ENCODE results near the gene NDOR1. TPM values are rescaled to one million over a fixed set of nuclear protein-coding genes. Genes with fewer than 3 reads are reported as not detected.

Gene NDOR1
- total RNA-seq, 1 donor from 2014 or later = 22.4 TPM

DNA sequence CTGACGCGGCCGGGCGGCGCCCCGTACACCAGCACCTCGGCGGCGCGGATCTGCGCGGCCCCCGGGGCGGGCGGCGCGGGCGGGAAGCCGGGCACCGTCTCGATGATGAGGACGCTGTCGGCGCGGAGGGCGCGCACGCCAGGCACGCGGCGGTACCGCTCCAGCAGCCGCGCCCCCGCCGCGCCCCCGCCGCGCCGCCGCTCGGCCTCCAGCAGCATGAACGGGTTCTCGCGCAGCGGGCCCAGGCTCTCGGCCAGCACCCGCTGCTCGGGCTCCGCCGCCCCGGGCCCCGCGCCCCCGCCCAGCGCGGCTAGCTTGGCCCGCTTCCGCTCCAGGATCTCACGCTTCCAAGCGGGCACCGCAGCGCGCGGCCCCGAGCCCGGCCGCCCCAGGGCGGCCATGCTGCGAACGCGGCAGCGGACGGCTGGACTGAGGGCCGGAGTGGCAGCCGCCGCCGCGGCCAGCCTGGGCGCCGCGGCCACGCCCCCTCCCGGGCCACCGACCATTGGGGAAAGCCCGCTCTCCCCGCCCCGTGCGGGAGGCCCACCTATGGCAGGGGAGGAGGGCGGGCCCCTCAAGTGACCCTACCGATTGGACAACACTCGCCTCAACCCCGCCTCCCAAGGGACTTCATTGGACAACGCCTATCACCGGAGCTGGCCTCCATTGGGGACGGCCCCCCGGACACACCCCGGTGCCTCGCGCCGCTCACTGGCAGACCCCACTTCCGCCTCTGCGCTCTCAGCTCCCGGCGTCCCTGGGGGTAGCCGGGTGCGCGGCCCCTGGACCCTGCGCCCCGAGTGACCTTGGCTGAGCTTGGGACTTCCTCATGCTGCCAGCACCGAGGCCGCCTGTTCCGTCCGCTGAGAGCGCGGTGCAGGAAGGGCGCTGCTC lies 4.9 kb upstream of the NDOR1 start, which contains the start of gene TPRN:
Gene TPRN, minus strand, starts transcription at position 431 of the 894 bp plus-strand sequence. Its CDS starts 30 bp downstream, at position 401.
- no peaks in the 10 kb centered on the region for H3K27me3 Mint-ChIP-seq (ENCODE audit: low read depth)

DNA sequence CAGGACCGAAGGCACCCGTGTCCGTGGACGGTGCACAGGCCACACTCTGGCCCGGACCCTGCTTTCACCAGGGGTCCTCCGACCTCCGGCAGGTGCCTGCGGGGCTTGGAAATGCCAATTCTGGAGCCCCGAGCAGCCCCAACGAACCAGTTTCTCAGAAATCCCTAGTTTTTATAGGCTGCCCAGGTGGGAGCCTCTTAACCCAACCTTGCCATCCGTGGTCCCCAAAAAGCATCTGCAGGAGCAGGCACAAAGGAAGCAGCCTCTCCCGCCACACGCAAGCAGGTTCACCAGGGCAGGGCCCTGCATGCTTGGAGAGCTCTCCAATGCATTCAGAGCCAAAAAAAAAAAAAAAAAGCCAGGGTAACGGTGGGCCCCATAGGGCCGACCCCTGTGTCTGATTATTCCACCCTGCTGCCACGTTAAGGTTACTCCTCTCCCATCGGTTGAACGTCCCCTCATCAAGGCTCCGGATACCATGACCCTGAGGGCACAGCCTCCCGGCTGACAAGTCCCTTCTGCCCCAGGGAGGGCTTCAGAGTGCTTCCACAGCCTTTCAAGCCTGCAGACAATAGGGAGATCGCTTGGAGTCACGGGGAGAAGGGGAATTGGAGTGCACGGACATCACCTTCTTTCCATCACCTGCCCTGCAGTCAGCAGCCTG lies 4.2 kb upstream of the NDOR1 start:
- H3K9me3 Mint-ChIP-seq = no peaks in the 10 kb centered on the region
- no peaks in the 10 kb centered on the region for H3K36me3 Mint-ChIP-seq
- peaks cover 43% of the 10 kb centered on the region for H3K4me1 Mint-ChIP-seq
- no peaks in the 10 kb centered on the region for H3K27me3 Mint-ChIP-seq (ENCODE audit: low read depth)
- peak overlapping the region; percentile 75 for H3K4me3 Mint-ChIP-seq
- TF ChIP-seq, protein P1, sequence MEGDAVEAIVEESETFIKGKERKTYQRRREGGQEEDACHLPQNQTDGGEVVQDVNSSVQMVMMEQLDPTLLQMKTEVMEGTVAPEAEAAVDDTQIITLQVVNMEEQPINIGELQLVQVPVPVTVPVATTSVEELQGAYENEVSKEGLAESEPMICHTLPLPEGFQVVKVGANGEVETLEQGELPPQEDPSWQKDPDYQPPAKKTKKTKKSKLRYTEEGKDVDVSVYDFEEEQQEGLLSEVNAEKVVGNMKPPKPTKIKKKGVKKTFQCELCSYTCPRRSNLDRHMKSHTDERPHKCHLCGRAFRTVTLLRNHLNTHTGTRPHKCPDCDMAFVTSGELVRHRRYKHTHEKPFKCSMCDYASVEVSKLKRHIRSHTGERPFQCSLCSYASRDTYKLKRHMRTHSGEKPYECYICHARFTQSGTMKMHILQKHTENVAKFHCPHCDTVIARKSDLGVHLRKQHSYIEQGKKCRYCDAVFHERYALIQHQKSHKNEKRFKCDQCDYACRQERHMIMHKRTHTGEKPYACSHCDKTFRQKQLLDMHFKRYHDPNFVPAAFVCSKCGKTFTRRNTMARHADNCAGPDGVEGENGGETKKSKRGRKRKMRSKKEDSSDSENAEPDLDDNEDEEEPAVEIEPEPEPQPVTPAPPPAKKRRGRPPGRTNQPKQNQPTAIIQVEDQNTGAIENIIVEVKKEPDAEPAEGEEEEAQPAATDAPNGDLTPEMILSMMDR (IDR thresholded peaks at IDR 0.05; ENCODE audit: unreplicated experiment) = no peak
- H3K27ac Mint-ChIP-seq = peak overlapping the region; percentile 79
- DNase-seq (ENCODE audit: low spot score in 2 of 2, unreplicated experiment in 2 of 2) = no peak

More for the DNA sequence above, 4.9 kb upstream of the NDOR1 start, which contains the start of gene TPRN:
- TF ChIP-seq, protein P1 (IDR thresholded peaks at IDR 0.05; ENCODE audit: unreplicated experiment) = no peak
- Mint-ChIP-seq H3K4me3 (peak within 1 kb of the TSS; percentile 83), H3K4me1 (peaks cover 37% of the 10 kb centered on the region), H3K27ac (peak within 1 kb of the TSS; percentile 82), H3K9me3 (no peaks in the 10 kb centered on the region), H3K36me3 (no peaks in the 10 kb centered on the region)
- DNase-seq (ENCODE audit: low spot score in 2 of 2, unreplicated experiment in 2 of 2) = peak; percentile 98 to 99

DNA sequence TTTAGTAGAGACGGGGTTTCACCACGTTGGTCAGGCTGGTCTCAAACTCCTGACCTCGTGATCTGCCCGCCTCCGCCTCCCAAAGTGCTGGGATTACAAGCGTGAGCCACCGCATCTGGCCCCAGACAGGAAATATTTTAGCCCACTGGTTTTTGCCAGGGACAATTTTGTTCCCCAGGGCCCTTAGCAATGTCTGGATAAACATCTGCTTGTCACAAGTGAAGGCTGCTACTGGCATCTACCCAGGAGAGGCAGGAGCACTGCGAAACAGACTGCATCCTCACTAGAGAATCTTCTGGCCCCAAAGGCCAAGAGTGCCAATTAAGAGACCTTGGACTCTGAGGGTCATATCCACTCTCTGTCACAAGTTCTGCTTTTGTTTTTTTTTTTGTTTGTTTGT lies 2.5 kb upstream of the NDOR1 start:
- Mint-ChIP-seq H3K9me3 (no peaks in the 10 kb centered on the region), H3K4me1 (peaks cover 49% of the 10 kb centered on the region), H3K4me3 (peak overlapping the region; percentile 13), H3K27ac (no peak overlapping the region), H3K36me3 (peaks cover 5% of the 10 kb centered on the region), H3K27me3 (ENCODE audit: low read depth) (no peaks in the 10 kb centered on the region)
- TF ChIP-seq, protein P1 (IDR thresholded peaks at IDR 0.05; ENCODE audit: unreplicated experiment) = no peak
- no peak for DNase-seq (ENCODE audit: low spot score in 2 of 2, unreplicated experiment in 2 of 2)

DNA sequence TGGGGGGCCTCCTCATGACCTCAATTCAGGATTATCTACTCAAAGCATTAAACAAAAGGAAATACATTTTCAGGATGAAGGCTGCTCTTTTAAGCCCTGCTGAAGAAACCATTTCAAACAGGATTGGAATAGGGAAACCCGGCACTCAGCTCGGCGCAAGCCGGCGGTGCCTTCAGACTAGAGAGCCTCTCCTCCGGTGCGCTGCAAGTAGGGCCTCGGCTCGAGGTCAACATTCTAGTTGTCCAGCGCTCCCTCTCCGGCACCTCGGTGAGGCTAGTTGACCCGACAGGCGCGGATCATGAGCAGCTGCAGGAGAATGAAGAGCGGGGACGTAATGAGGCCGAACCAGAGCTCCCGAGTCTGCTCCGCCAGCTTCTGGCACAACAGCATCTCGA lies 772 bp upstream of the NDOR1 start:
- DNase-seq (ENCODE audit: low spot score in 2 of 2, unreplicated experiment in 2 of 2) = no peak
- Mint-ChIP-seq H3K4me3 (peak overlapping the region; percentile 95), H3K27me3 (ENCODE audit: low read depth) (no peaks in the 10 kb centered on the region), H3K9me3 (no peaks in the 10 kb centered on the region), H3K4me1 (peaks cover 37% of the 10 kb centered on the region), H3K27ac (peak overlapping the region; percentile 96), H3K36me3 (peaks cover 8% of the 10 kb centered on the region)
- TF ChIP-seq, protein P1 (IDR thresholded peaks at IDR 0.05; ENCODE audit: unreplicated experiment) = no peak

DNA sequence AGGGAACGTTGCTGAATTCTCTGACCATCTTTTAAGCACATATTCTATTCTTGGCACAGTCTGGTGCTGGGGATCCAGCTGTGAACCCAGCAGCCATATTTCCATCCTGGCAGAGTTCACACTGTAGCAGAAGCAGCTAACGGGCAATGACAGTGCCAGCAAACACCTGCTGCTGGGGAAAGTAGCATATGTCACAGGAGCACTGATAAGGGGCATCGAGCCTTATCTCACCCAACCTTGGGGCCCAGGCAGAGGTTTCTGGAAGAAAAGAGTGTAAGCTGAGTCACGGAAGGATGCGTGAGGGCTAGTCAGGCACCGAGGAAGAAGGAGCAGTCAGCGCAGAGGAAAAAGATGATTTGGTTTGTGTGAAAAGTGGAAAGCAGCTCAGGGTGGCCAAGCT lies 1.1 kb downstream of the NDOR1 start:
- Mint-ChIP-seq H3K4me3 (peak overlapping the region; percentile 95), H3K27ac (peak overlapping the region; percentile 94), H3K27me3 (ENCODE audit: low read depth) (no peaks in the 10 kb centered on the region), H3K9me3 (no peaks in the 10 kb centered on the region), H3K36me3 (peaks cover 12% of the 10 kb centered on the region), H3K4me1 (peaks cover 30% of the 10 kb centered on the region)
- DNase-seq (ENCODE audit: low spot score in 2 of 2, unreplicated experiment in 2 of 2) = no peak
- TF ChIP-seq, protein P1 (IDR thresholded peaks at IDR 0.05; ENCODE audit: unreplicated experiment) = no peak
